H1 (cell line): ENCODE data around the gene ACSL6. TPM values are rescaled to one million over a fixed set of nuclear protein-coding genes. Genes with fewer than 3 reads are reported as not detected.

Source experiments
- CTCF ChIA-PET: fragments of 300-600 bp; sonication (Branson Sonifier 250); formaldehyde crosslinking; loops from one replicate; lab custom pipeline; 2021; ENCODE audit not compliant: partially characterized antibody; lab: Charles Lee
- POLR2A ChIA-PET: fragments of 300-600 bp; sonication (Branson Sonifier 250); formaldehyde crosslinking; loops from one replicate; lab custom pipeline; 2021; ENCODE audit warnings: inconsistent platforms; ENCODE audit not compliant: partially characterized antibody; lab: Charles Lee
- DNase-seq, 2 experiments: peaks; one replicate each; pipeline versions ENCODE4 v3.0.0 to v3.0.0-alpha.2; 2010 to 2022; ENCODE audit warnings: low spot score in 2 of 2, low read depth in 1 of 2, mixed read lengths in 1 of 2
- FAIRE-seq: peaks from 2 replicates; lab custom pipeline; 2011; peaks lifted over from hg19 to GRCh38; lab: Jason Lieb, UNC
- H2AFZ ChIP-seq: 2 replicates; pipeline ENCODE4 v1.8.1; 2012; ENCODE audit warnings: low read length, inconsistent platforms
- H2AK5ac ChIP-seq: 2 replicates; pipeline ENCODE4 v1.6.1; 2013; ENCODE audit warnings: low read depth, low read length
- H2BK120ac ChIP-seq: replicated peaks from 2 replicates; pipeline ENCODE3; 2013; ENCODE audit warnings: low read depth, low read length, inconsistent platforms
- H2BK12ac ChIP-seq: 2 replicates; pipeline ENCODE4 v1.6.1; 2013; ENCODE audit warnings: low read depth, low read length
- H2BK15ac ChIP-seq: 2 replicates; pipeline ENCODE4 v1.6.1; 2013; ENCODE audit warnings: low read length
- H2BK20ac ChIP-seq: 2 replicates; pipeline ENCODE4 v1.6.1; 2013; ENCODE audit warnings: low read length
- H2BK5ac ChIP-seq: 2 replicates; pipeline ENCODE4 v1.6.1; 2013; ENCODE audit warnings: low read depth, low read length
- H3K14ac ChIP-seq: 2 replicates; pipeline ENCODE4 v1.6.1; 2013; ENCODE audit warnings: inconsistent platforms; ENCODE audit not compliant: insufficient read length
- H3K18ac ChIP-seq: 2 replicates; pipeline ENCODE4 v1.6.1; 2013; ENCODE audit warnings: low read length; ENCODE audit errors: extremely low read depth
- H3K23ac ChIP-seq: 2 replicates; pipeline ENCODE4 v1.6.1; 2013; ENCODE audit warnings: inconsistent platforms; ENCODE audit not compliant: insufficient read length
- H3K23me2 ChIP-seq: 2 replicates; pipeline ENCODE4 v1.6.1; 2013; ENCODE audit warnings: low read depth, low read length
- H3K27ac ChIP-seq: 2 replicates; pipeline ENCODE4 v1.6.1; 2011; ENCODE audit warnings: low read depth, low read length, inconsistent platforms
- H3K27me3 ChIP-seq, 4 experiments: replicated peaks in 1 of 4; 1 replicate in 1 of 4; 2 replicates in 3 of 4; pipeline versions ENCODE4 v1.6.1 to v1.8.1; 2011 to 2013; ENCODE audit warnings: low read length in 3 of 4, mild to moderate bottlenecking in 3 of 4, inconsistent platforms in 2 of 4, mixed read lengths in 2 of 4, moderate library complexity in 1 of 4; ENCODE audit not compliant: control insufficient read depth in 3 of 4, insufficient read depth in 3 of 4; ENCODE audit errors: extremely low read depth in 1 of 4
- H3K36me3 ChIP-seq, 4 experiments: 2 replicates each; pipeline versions ENCODE4 v1.6.1 to v1.8.1; 2011 to 2013; ENCODE audit warnings: mild to moderate bottlenecking in 4 of 4, low read length in 3 of 4, moderate library complexity in 2 of 4, control low read depth in 1 of 4, inconsistent platforms in 1 of 4; ENCODE audit not compliant: insufficient read depth in 4 of 4, control insufficient read depth in 2 of 4
- H3K4ac ChIP-seq: replicated peaks from 2 replicates; pipeline ENCODE3; 2013; ENCODE audit warnings: low read length, low read depth, mixed read lengths, inconsistent platforms; ENCODE audit not compliant: insufficient read length
- H3K4me1 ChIP-seq, 4 experiments: replicated peaks in 1 of 4; 1 replicate in 1 of 4; 2 replicates in 3 of 4; pipeline versions ENCODE4 v1.6.1 to v1.8.1; 2011 to 2013; ENCODE audit warnings: low read length in 3 of 4, inconsistent platforms in 2 of 4, mixed read lengths in 1 of 4; ENCODE audit not compliant: insufficient read depth in 4 of 4, control insufficient read depth in 3 of 4
- H3K4me2 ChIP-seq, 2 experiments: 2 replicates each; pipeline versions ENCODE4 v1.6.1 to v1.8.1; 2011 to 2013; ENCODE audit warnings: low read depth in 2 of 2, low read length in 2 of 2, control low read depth in 1 of 2, inconsistent platforms in 1 of 2, mild to moderate bottlenecking in 1 of 2; ENCODE audit not compliant: insufficient read depth in 1 of 2
- H3K4me3 ChIP-seq, 4 experiments: fragments of 200-600, 300-600 bp in 1 of 4; sonication (generic), shearing (Covaris generic), sonication (Bioruptor Twin) in 1 of 4; 2 replicates each; pipeline versions ENCODE4 v1.5.1 to v1.8.1; 2011 to 2016; ENCODE audit warnings: low read length in 4 of 4, low read depth in 3 of 4, control low read depth in 2 of 4, inconsistent platforms in 2 of 4, mild to moderate bottlenecking in 2 of 4, mixed read lengths in 1 of 4, moderate library complexity in 1 of 4; ENCODE audit not compliant: insufficient read depth in 2 of 4; ENCODE audit errors: extremely low read depth in 1 of 4
- H3K56ac ChIP-seq: replicated peaks from 2 replicates; pipeline ENCODE3; 2013; ENCODE audit warnings: low read depth, mild to moderate bottlenecking, mixed read lengths, low read length, inconsistent platforms; ENCODE audit not compliant: insufficient read length
- H3K79me1 ChIP-seq: 2 replicates; pipeline ENCODE4 v1.6.1; 2013; ENCODE audit warnings: low read depth, low read length, control low read depth
- H3K79me2 ChIP-seq, 2 experiments: 2 replicates each; pipeline versions ENCODE4 v1.6.1 to v1.8.1; 2012 to 2013; ENCODE audit warnings: low read length in 2 of 2, mild to moderate bottlenecking in 2 of 2, inconsistent platforms in 1 of 2; ENCODE audit not compliant: insufficient read depth in 2 of 2, control insufficient read depth in 1 of 2
- H3K9ac ChIP-seq, 4 experiments: replicated peaks in 1 of 4; 1 replicate in 1 of 4; 2 replicates in 3 of 4; pipeline versions ENCODE4 v1.6.1 to v1.8.1; 2011 to 2013; ENCODE audit warnings: low read depth in 3 of 4, low read length in 3 of 4, control low read depth in 2 of 4, mild to moderate bottlenecking in 2 of 4, moderate library complexity in 2 of 4, inconsistent platforms in 1 of 4; ENCODE audit errors: extremely low read depth in 1 of 4
- H3K9me3 ChIP-seq, 2 experiments: 2 replicates each; pipeline versions ENCODE4 v1.6.1 to v1.8.1; 2012 to 2013; ENCODE audit warnings: mild to moderate bottlenecking in 2 of 2, moderate library complexity in 2 of 2, control low read depth in 1 of 2, inconsistent platforms in 1 of 2, low read depth in 1 of 2, low read length in 1 of 2, mixed read lengths in 1 of 2; ENCODE audit not compliant: insufficient read depth in 2 of 2
- H4K20me1 ChIP-seq, 2 experiments: replicated peaks in 1 of 2; 2 replicates each; pipeline versions ENCODE3 to v1.8.1; 2011 to 2013; ENCODE audit warnings: inconsistent platforms in 2 of 2, low read length in 2 of 2, mild to moderate bottlenecking in 1 of 2; ENCODE audit not compliant: insufficient read depth in 2 of 2, control insufficient read depth in 1 of 2
- H4K5ac ChIP-seq: 2 replicates; pipeline ENCODE4 v1.6.1; 2013; ENCODE audit warnings: low read length, low read depth, mixed read lengths, inconsistent platforms; ENCODE audit not compliant: insufficient read length
- H4K8ac ChIP-seq: 2 replicates; pipeline ENCODE4 v1.8.0; 2013; ENCODE audit warnings: mild to moderate bottlenecking, moderate library complexity, low read length, inconsistent platforms; ENCODE audit not compliant: insufficient read depth; ENCODE audit errors: extremely low read depth
- H4K91ac ChIP-seq: replicated peaks from 2 replicates; pipeline ENCODE3; 2013; ENCODE audit warnings: low read length, mixed read lengths, inconsistent platforms; ENCODE audit not compliant: insufficient read length
- BACH1 ChIP-seq: IDR thresholded peaks from 2 replicates; pipeline ENCODE4 v1.6.1; 2012; ENCODE audit warnings: low read length, improper control_type of control experiment
- CHD1 ChIP-seq: IDR thresholded peaks from 2 replicates; pipeline ENCODE4 v1.6.1; 2012; ENCODE audit warnings: low read depth, low read length, improper control_type of control experiment
- HDAC6 ChIP-seq: IDR thresholded peaks from one replicate; pipeline ENCODE4 v1.7.1; 2012; ENCODE audit warnings: low read depth, mild to moderate bottlenecking, inconsistent platforms, low read length, moderate library complexity
- KDM1A ChIP-seq: fragments of 200-600, 300-600 bp; sonication (generic); IDR thresholded peaks from 2 replicates; pipeline ENCODE4 v1.7.1; 2016; ENCODE audit warnings: mild to moderate bottlenecking, low read length, borderline replicate concordance
- POLR2A ChIP-seq, 2 experiments: IDR thresholded peaks; 1 replicate in 1 of 2; 2 replicates in 1 of 2; pipeline ENCODE4 v1.6.1; 2011; ENCODE audit warnings: low read depth in 2 of 2, low read length in 2 of 2, mild to moderate bottlenecking in 2 of 2; ENCODE audit errors: control extremely low read depth in 1 of 2
- RNF2 ChIP-seq: fragments of 200-900, 300-1000 bp; sonication (generic); IDR thresholded peaks from 2 replicates; pipeline ENCODE4 v1.7.1; 2016; ENCODE audit warnings: borderline replicate concordance, low read depth, mild to moderate bottlenecking, antibody characterized with exemption, low read length; ENCODE audit not compliant: poor library complexity, severe bottlenecking; ENCODE audit errors: missing control alignments
- SRF ChIP-seq: IDR thresholded peaks from 2 replicates; pipeline ENCODE4 v1.6.1; 2011; ENCODE audit warnings: mild to moderate bottlenecking, low read depth, low read length, moderate library complexity
- WGBS, 2 experiments: shearing (Covaris generic) in 1 of 2; methylation state at CpG; one replicate each; pipeline versions ENCODE4 v1.1.6 to v1.1.7; 2013 to 2015; ENCODE audit warnings: low lambda C conversion rate in 2 of 2, mixed read lengths in 2 of 2, inconsistent platforms in 1 of 2, low coverage in 1 of 2, missing lambda C conversion rate in 1 of 2; ENCODE audit not compliant: insufficient replicate concordance in 2 of 2, insufficient coverage in 1 of 2, insufficient read length in 1 of 2; ENCODE audit errors: extremely low coverage in 1 of 2, missing lambda C conversion rate in 1 of 2; 5-methylcytosine and 5-hydroxymethylcytosine counted together
- polyA plus RNA-seq, 7 experiments: library from polyadenylated mRNA; depleted of rRNA in 3 of 7; stranded (reverse) in 5 of 7; unstranded in 2 of 7; fragments of >200 nt in 5 of 7; fragments of 200-250 nt in 2 of 7; gene quantifications; 1 replicate in 5 of 7; 2 replicates in 1 of 7; 4 replicates in 1 of 7; pipeline versions ENCODE4 v1.2.1 to v1.2.3, GENCODE V29; 2011 to 2013; ENCODE audit warnings: missing spikeins in 2 of 7, mixed read lengths in 2 of 7
- total RNA-seq: library from RNA; stranded (reverse); fragmentation: NEBNext Ultra II Directional; extraction: Animal tissue kit (Norgen Biotek cat#: 25700); gene quantifications from 2 replicates; pipeline ENCODE4 v1.2.1, GENCODE V29; 2021

ACSL6 gene
- total and polyA plus RNA-seq, 2 of the 8 experiments (the other 6 are each of a cell fraction or from before 2014, with no cell fraction given) = 2.3 to 2.4 TPM

DNA sequence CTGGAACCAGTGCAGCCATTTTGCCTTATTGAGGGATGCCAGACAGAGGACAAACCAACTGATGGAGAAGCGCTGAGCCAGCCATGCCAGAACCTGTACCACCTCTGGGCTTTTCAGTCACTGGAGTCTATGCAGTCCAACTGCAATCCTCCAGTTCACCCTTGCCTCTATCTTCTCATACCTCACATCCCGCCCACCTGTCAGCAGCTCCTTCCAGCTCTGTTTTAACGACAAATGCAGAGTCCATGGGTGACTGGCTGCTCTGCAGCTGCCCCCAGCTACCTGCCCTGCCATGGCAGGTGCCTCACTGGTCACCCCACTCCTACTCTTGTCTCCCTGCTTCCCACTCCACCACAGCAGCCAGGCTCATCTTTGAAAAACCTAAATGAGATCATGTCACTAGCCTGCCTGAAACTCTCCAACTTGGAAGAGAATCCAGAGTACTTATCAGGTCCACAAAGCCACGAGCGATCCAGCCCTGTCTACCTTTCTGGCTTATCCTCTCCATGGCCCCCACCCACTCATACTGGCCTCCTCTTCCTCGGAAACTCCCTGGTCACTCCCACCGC, 14.0 kb upstream of the ACSL6 start:
- Histone ChIP-seq H2BK15ac (no peak overlapping the region), H3K14ac (no peak overlapping the region), H3K56ac (no peak overlapping the region), H3K27ac (no peak overlapping the region), H3K79me2 (no peaks in the 10 kb centered on the region), H3K79me1 (no peaks in the 10 kb centered on the region), H3K27me3 (no peaks in the 10 kb centered on the region), H2AFZ (no peak overlapping the region), H2BK20ac (no peak overlapping the region), H4K5ac (no peak overlapping the region), H4K91ac (no peak overlapping the region), H3K23me2 (no peaks in the 10 kb centered on the region; the same call in 1 of the 2 replicates), H3K4me1 (no peaks in the 10 kb centered on the region), H3K4me3 (no peak overlapping the region), H3K23ac (no peak overlapping the region), H3K36me3 (no peaks in the 10 kb centered on the region), H3K4me2 (no peak overlapping the region), H2BK120ac (no peak overlapping the region), H3K4ac (no peak overlapping the region), H3K9me3 (no peaks in the 10 kb centered on the region), H4K8ac (no peak overlapping the region), H4K20me1 (no peaks in the 10 kb centered on the region), H2BK5ac (no peak overlapping the region), H3K18ac (no peak overlapping the region), H3K9ac (no peak overlapping the region), H2BK12ac (no peak overlapping the region), H2AK5ac (no peak overlapping the region)
- 90% methylated on average over 7 of the region's 7 CpGs; no CpG with 5 or more reads in 1 of the 2 experiments for WGBS, 2 experiments
- TF ChIP-seq POLR2A (IDR thresholded peaks at IDR 0.05; ENCODE audit: control extremely low read depth in 1 of 2, low read depth in 2 of 2, low read length in 2 of 2) (no peak), HDAC6 (no peak), CHD1 (no peak), BACH1 (no peak), SRF (no peak), KDM1A (no peak), RNF2 (no peak)
- DNase-seq (no peak), FAIRE-seq (no peak)
- POLR2A ChIA-PET = no interaction called here
- CTCF ChIA-PET = interaction anchor here (2.6 kb wide), 1 partner anchor 37 kb away, joined by 8 read pairs; no protein-coding TSS in a partner anchor
